HG03135 (cell line): ENCODE data around the gene BCL2L12.
"Not testable (repeated sequence)": the region's sequence is repeated elsewhere in the genome, so short reads cannot be mapped to it uniquely, and the experiment has no call there.

Experiments
- ATAC-seq: cut with Tn5 transposase; IDR thresholded peaks from one replicate; pipeline ENCODE4 v1.9.1; 2021; ENCODE audit warnings: mild to moderate bottlenecking, moderate library complexity; ENCODE audit not compliant: unreplicated experiment

Gene BCL2L12

GRCh38 chr19:49704888-49705642, 39.3 kb downstream of the BCL2L12 start:
- no peak for ATAC-seq

GRCh38 chr19:49705919-49706318, 40.2 kb downstream of the BCL2L12 start:
- no peak for ATAC-seq

- ATAC-seq, result no peak
Measured at GRCh38 chr19:49710372-49710951, 44.7 kb downstream of the BCL2L12 start.

GRCh38 chr19:49712397-49712859, 46.7 kb downstream of the BCL2L12 start:
- no peak for ATAC-seq

- ATAC-seq, result no peak
Measured at GRCh38 chr19:49713236-49713845, 47.6 kb downstream of the BCL2L12 start.

- ATAC-seq, result no peak
Measured at GRCh38 chr19:49716154-49716553, 50.4 kb downstream of the BCL2L12 start.

GRCh38 chr19:49718511-49718910, 52.8 kb downstream of the BCL2L12 start:
- ATAC-seq, result no peak

GRCh38 chr19:49718991-49719390, 53.3 kb downstream of the BCL2L12 start:
- no peak for ATAC-seq

- ATAC-seq, result not testable (repeated sequence)
Measured at GRCh38 chr19:49719420-49719819, 53.7 kb downstream of the BCL2L12 start.
